Islet precursor cell (in vitro differentiated cells): ENCODE data around the gene ZNF33B.
"Not testable (repeated sequence)": the region's sequence is repeated elsewhere in the genome, so short reads cannot be mapped to it uniquely, and the experiment has no call there.

Experiments used
- DNase-seq: peaks from one replicate; pipeline ENCODE4 v3.0.0-alpha.2; 2018

Gene ZNF33B

GRCh38 chr10:42609872-42610271, 28.5 kb downstream of the ZNF33B start:
- no peak for DNase-seq

- no peak for DNase-seq
Observed at GRCh38 chr10:42598249-42598873, 40.0 kb downstream of the ZNF33B start.

- no peak for DNase-seq
Observed at GRCh38 chr10:42596196-42596595, 42.2 kb downstream of the ZNF33B start.

- no peak for DNase-seq
Observed at GRCh38 chr10:42594246-42594650, 44.1 kb downstream of the ZNF33B start.

GRCh38 chr10:42593284-42593683, 45.1 kb downstream of the ZNF33B start:
- no peak for DNase-seq

GRCh38 chr10:42583828-42584227, 54.5 kb downstream of the ZNF33B start:
- DNase-seq = no peak

GRCh38 chr10:42578019-42578418, 60.4 kb downstream of the ZNF33B start:
- DNase-seq = no peak

GRCh38 chr10:42576338-42576737, 62.0 kb downstream of the ZNF33B start:
- DNase-seq = no peak

- DNase-seq = no peak
Observed at GRCh38 chr10:42574336-42574735, 64.0 kb downstream of the ZNF33B start.

- no peak for DNase-seq
Observed at GRCh38 chr10:42556931-42557330, 81.4 kb downstream of the ZNF33B start.

- not testable (repeated sequence) for DNase-seq
Observed at GRCh38 chr10:42553576-42553975, 84.8 kb downstream of the ZNF33B start.

GRCh38 chr10:42553064-42553407, 85.3 kb downstream of the ZNF33B start:
- no peak for DNase-seq

- peak; percentile 98 for DNase-seq
Observed at GRCh38 chr10:42552188-42553063, 85.9 kb downstream of the ZNF33B start.

GRCh38 chr10:42551582-42552187, 86.7 kb downstream of the ZNF33B start:
- no peak for DNase-seq

- DNase-seq = no peak
Observed at GRCh38 chr10:42549851-42550250, 88.5 kb downstream of the ZNF33B start.

- DNase-seq = no peak
Observed at GRCh38 chr10:42548254-42548653, 90.1 kb downstream of the ZNF33B start.

GRCh38 chr10:42544945-42545344, 93.4 kb downstream of the ZNF33B start:
- DNase-seq = no peak

GRCh38 chr10:42543840-42544372, 94.5 kb downstream of the ZNF33B start:
- DNase-seq = peak; percentile 76
